PC-9 (cell line): ENCODE measurements around the gene ZEB2.

Source experiments
- EZH2 ChIP-seq: fragments of 200-600 bp; sonication (generic); IDR thresholded peaks from 2 replicates; pipeline ENCODE4 v1.8.0; 2017; ENCODE audit warnings: antibody characterized with exemption, low read depth
- TF ChIP-seq, protein P1 (sequence below): fragments of 200-600 bp; sonication (generic); conservative IDR thresholded peaks from 2 replicates; pipeline ENCODE4 v1.6.1; 2017; ENCODE audit warnings: mixed run types, antibody characterized with exemption, mild to moderate bottlenecking, moderate library complexity

DNA sequence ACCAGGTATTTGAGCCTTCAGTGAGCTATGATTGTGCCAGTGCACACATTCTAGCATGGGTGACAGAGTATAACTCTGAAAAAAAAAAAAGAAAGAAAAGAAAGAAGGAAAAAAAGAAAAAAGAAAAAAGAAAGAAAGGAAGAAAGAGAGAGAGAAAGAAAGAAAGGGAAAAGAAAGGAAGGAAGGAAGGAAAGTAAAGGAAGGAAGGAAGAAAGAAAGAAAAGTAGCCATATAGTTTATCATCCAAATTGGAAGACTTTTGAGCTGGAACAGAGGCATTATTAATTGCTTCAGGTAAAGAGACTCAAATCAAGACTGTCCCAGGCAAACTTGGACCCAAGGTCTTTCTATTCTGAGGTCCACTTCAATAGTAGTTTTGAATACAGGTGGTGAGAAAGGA is 32.9 kb upstream of the ZEB2 start:
- TF ChIP-seq, protein P1, sequence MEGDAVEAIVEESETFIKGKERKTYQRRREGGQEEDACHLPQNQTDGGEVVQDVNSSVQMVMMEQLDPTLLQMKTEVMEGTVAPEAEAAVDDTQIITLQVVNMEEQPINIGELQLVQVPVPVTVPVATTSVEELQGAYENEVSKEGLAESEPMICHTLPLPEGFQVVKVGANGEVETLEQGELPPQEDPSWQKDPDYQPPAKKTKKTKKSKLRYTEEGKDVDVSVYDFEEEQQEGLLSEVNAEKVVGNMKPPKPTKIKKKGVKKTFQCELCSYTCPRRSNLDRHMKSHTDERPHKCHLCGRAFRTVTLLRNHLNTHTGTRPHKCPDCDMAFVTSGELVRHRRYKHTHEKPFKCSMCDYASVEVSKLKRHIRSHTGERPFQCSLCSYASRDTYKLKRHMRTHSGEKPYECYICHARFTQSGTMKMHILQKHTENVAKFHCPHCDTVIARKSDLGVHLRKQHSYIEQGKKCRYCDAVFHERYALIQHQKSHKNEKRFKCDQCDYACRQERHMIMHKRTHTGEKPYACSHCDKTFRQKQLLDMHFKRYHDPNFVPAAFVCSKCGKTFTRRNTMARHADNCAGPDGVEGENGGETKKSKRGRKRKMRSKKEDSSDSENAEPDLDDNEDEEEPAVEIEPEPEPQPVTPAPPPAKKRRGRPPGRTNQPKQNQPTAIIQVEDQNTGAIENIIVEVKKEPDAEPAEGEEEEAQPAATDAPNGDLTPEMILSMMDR: no peak
- TF ChIP-seq EZH2: no peak
